Measurements from ENCODE around the gene SLC39A9. TPM values are rescaled to one million over a fixed set of nuclear protein-coding genes. Genes with fewer than 3 reads are reported as not detected.

The SLC39A9 gene
- total and polyA plus RNA-seq, 10 of the 15 experiments (the other 5 are each of a cell fraction or from before 2014, with no cell fraction given), result 19.9 to 109 (median 46.9) TPM

DNA sequence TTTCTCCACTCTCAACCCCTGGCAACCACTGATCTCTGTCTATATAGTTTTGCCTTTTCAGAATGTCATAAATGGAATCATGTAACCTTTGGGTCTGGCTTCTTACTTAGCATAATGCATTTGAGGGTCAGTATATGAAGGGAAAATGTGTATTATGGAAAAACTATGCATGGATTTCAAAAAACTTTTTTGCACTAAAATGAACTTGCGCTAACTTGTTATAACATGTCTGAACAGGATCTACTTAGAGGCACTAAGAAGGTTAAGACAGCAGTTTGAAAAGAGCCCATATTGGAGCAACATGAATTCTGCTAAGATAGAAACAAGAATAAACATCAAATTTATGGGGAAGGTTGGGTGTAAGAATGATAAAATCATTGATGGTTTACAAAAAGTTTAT lies 29.1 kb downstream of the SLC39A9 start (continued):
- no peak for TF ChIP-seq PML (IDR thresholded peaks at IDR 0.05; ENCODE audit: low read length)
- TF ChIP-seq ZNF622 (IDR thresholded peaks at IDR 0.05), result no peak
- TF ChIP-seq GATAD2B (conservative IDR thresholded peaks at IDR 0.05; ENCODE audit: low read depth), result no peak
- TF ChIP-seq NBN (IDR thresholded peaks at IDR 0.05), result no peak
- no peak for TF ChIP-seq SPI1 (IDR thresholded peaks at IDR 0.05; ENCODE audit: borderline replicate concordance, insufficient read depth, low read depth, low read length)
- no peak for TF ChIP-seq FOXK2 (IDR thresholded peaks at IDR 0.05)
- TF ChIP-seq MXI1 (IDR thresholded peaks at IDR 0.05; ENCODE audit: low read depth, low read length), result no peak

DNA sequence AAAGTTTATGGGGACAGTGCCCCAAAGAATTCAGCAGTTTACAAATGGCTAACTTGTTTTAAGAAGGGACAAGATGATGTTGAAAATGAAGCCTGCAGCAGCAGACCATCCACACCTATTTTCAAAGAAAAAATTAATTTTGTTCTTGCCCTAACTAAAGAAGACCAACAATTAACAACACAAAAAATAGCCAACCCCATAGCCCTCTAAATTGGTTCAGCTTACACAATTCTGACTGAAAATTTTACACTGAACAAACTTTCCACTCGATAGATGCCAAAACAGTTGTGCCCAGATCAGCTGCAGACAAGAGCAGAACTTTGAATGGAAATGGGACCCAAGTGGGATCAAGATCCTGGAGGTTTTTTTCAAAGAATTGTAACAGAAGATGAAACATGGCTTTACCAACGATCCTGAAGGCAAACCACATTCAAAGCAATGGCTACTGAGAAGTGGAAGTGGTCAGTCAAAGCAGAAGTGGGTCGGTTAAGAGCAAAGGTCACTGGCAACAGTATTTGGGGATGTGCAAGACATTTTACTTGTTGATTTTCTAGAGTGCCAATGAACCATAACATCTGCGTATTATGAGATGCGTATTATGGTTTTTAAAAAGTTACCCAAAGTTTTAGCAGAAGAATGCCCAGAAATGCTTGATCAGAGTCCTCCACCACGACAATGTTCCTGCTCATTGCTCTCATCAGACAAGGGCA lies 30.0 kb downstream of the SLC39A9 start:
- intact Hi-C loops (cut with micrococcal nuclease; ENCODE audit: unreplicated experiment), result no loop called here
- FAIRE-seq (peak; percentile 71), ATAC-seq (peak; percentile 98), DNase-seq (ENCODE audit: low read depth, low spot score) (peak; percentile 60)
- no peaks in the 10 kb centered on the region; the same call in none of the 2 replicates for H3K79me2 ChIP-seq (ENCODE audit: control insufficient read depth, insufficient read depth, low read length)
- H3K4me2 ChIP-seq (ENCODE audit: control insufficient read depth, insufficient read depth), result peak overlapping the region; percentile 41
- no peak overlapping the region for H2AFZ ChIP-seq (ENCODE audit: control insufficient read depth, low read depth, low read length)
- no peak overlapping the region for H3K4me3 ChIP-seq
- CTCF ChIA-PET, result interaction anchor here (0.7 to 1.3 kb wide), 5 partner anchors 10 to 146 kb away, joined by 3 to 5 read pairs (median 4); partner anchors contain the start of genes CCDC177, ERH and SLC39A9
- WGBS (ENCODE audit: insufficient coverage, insufficient replicate concordance, low lambda C conversion rate, missing lambda C conversion rate), result 18% methylated on average over 6 of the region's 6 CpGs
- POLR2A ChIA-PET, result interaction anchor here (0.7 to 1.3 kb wide), 5 partner anchors 10 to 1232 kb away, joined by 3 to 5 read pairs (median 4); partner anchors contain the start of gene ERH
- SMC1A ChIA-PET (ENCODE audit: uncharacterized antibody, unreplicated experiment), result interaction anchor here (0.7 to 2.6 kb wide), 11 partner anchors 9 to 34 kb away, joined by 3 to 8 read pairs (median 5); no protein-coding TSS in a partner anchor
- peaks cover 1 to 26% of the 10 kb centered on the region in 2 experiments; a peak in 3 of 4 replicates for H3K36me3 ChIP-seq (ENCODE audit: control insufficient read depth in 2 of 2, insufficient read depth in 2 of 2, low read length in 1 of 2)
- peaks cover 10% of the 10 kb centered on the region; the same call in 1 of the 2 replicates for H3K4me1 ChIP-seq (ENCODE audit: control insufficient read depth, insufficient read depth, low read length)
- no TSS peak for BruUV-seq (replicated peaks)
- H3K27me3 ChIP-seq (replicated peaks in 1 of 2; ENCODE audit: control insufficient read depth in 2 of 2, insufficient read depth in 2 of 2, low read length in 1 of 2), result no peaks in the 10 kb centered on the region
- H3K9me3 ChIP-seq (replicated peaks; ENCODE audit: control insufficient read depth, insufficient read depth, low read length), result peaks cover 3% of the 10 kb centered on the region; the same call in 2 of the 3 replicates
- no peaks in the 10 kb centered on the region for H4K20me1 ChIP-seq (ENCODE audit: control insufficient read depth, insufficient read depth)
- H3K9ac ChIP-seq (ENCODE audit: control insufficient read depth, insufficient read depth, low read length), result no peak overlapping the region
- H3K27ac ChIP-seq (ENCODE audit: control insufficient read depth, insufficient read depth), result peak overlapping the region; percentile 4; the same call in 1 of the 2 replicates
- in situ Hi-C loops (cut with MboI), result no loop called here
- RAD21 ChIA-PET (ENCODE audit: unreplicated experiment), result interaction anchor here (1.3 to 1.4 kb wide), 2 partner anchors 31 to 32 kb away, joined by 4 to 5 read pairs; no protein-coding TSS in a partner anchor
- TF ChIP-seq NFYA (IDR thresholded peaks at IDR 0.05; ENCODE audit: borderline replicate concordance, low read depth, low read length), result no peak
- no peak for TF ChIP-seq SMC3 (IDR thresholded peaks at IDR 0.05; ENCODE audit: borderline replicate concordance, low read length)
- TF ChIP-seq, protein P1, sequence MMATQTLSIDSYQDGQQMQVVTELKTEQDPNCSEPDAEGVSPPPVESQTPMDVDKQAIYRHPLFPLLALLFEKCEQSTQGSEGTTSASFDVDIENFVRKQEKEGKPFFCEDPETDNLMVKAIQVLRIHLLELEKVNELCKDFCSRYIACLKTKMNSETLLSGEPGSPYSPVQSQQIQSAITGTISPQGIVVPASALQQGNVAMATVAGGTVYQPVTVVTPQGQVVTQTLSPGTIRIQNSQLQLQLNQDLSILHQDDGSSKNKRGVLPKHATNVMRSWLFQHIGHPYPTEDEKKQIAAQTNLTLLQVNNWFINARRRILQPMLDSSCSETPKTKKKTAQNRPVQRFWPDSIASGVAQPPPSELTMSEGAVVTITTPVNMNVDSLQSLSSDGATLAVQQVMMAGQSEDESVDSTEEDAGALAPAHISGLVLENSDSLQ (IDR thresholded peaks at IDR 0.05), result no peak
- TF ChIP-seq, protein P2, sequence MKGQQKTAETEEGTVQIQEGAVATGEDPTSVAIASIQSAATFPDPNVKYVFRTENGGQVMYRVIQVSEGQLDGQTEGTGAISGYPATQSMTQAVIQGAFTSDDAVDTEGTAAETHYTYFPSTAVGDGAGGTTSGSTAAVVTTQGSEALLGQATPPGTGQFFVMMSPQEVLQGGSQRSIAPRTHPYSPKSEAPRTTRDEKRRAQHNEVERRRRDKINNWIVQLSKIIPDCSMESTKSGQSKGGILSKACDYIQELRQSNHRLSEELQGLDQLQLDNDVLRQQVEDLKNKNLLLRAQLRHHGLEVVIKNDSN (IDR thresholded peaks at IDR 0.05; ENCODE audit: borderline replicate concordance, extremely low read length, insufficient read depth, low read depth, low read length), result no peak
- TF ChIP-seq BRCA1 (IDR thresholded peaks at IDR 0.05; ENCODE audit: low read depth, low read length), result no peak
- TF ChIP-seq DPF2 (IDR thresholded peaks at IDR 0.05), result peak; percentile 94
- TF ChIP-seq RBBP5 (conservative IDR thresholded peaks at IDR 0.05), result no peak
- no peak for TF ChIP-seq TAF1 (IDR thresholded peaks at IDR 0.05; ENCODE audit: borderline replicate concordance, low read depth, low read length)
- TF ChIP-seq, protein P3, sequence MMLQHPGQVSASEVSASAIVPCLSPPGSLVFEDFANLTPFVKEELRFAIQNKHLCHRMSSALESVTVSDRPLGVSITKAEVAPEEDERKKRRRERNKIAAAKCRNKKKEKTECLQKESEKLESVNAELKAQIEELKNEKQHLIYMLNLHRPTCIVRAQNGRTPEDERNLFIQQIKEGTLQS (IDR thresholded peaks at IDR 0.05; ENCODE audit: borderline replicate concordance, extremely low read depth, low read depth, low read length), result no peak
- no peak; the same call in 1 of the 2 replicates for TF ChIP-seq ZNF217 (IDR thresholded peaks at IDR 0.05)
- TF ChIP-seq SRF (IDR thresholded peaks at IDR 0.05; ENCODE audit: low read depth in 2 of 2, low read length in 2 of 2), result no peak
